ENCODE results near the gene THUMPD3.

GRCh38 chr3:9386078-9386459, 23.2 kb downstream of the THUMPD3 start:
- TF ChIP-seq ZNF33B (CRISPR knock-in tag; IDR thresholded peaks at IDR 0.05) = no peak
- no peak for TF ChIP-seq YY1 (IDR thresholded peaks at IDR 0.05; ENCODE audit: insufficient read depth, insufficient replicate concordance, low read depth, low read length)
- TF ChIP-seq KAT2B (IDR thresholded peaks at IDR 0.05; ENCODE audit: borderline replicate concordance, low read depth, low read length) = no peak
- no peak for TF ChIP-seq POLR2AphosphoS5 (IDR thresholded peaks at IDR 0.05; ENCODE audit: low read depth, low read length)
- TF ChIP-seq SOX6 (IDR thresholded peaks at IDR 0.05) = no peak
- TF ChIP-seq SOX6 (CRISPR knock-in tag; IDR thresholded peaks at IDR 0.05) = no peak
- no peak for TF ChIP-seq SOX13 (IDR thresholded peaks at IDR 0.05)
- no peak for TF ChIP-seq SOX13 (CRISPR knock-in tag; conservative IDR thresholded peaks at IDR 0.05 in 1 of 2, IDR thresholded peaks at IDR 0.05 in 1 of 2)
- TF ChIP-seq KDM5B (CRISPR knock-in tag; IDR thresholded peaks at IDR 0.05; ENCODE audit: borderline replicate concordance) = no peak
- TF ChIP-seq MIXL1 (CRISPR knock-in tag; IDR thresholded peaks at IDR 0.05) = no peak
- no peak for TF ChIP-seq DNMT1 (CRISPR knock-in tag; IDR thresholded peaks at IDR 0.05)

Measured in HepG2 (cell line).